Peyer's patch (tissue), 4 donors: ENCODE results near the gene PERCC1.

Source experiments
- CTCF ChIP-seq, 6 experiments: fragments of 450-650 bp in 4 of 6; fragments of 200-600 bp in 2 of 6; sonication (generic) in 1 of 6; IDR thresholded peaks; one replicate each; pipeline ENCODE4 v1.5.1; 2017 to 2019; ENCODE audit warnings: antibody characterized with exemption in 6 of 6, mild to moderate bottlenecking in 3 of 6, moderate library complexity in 1 of 6
- POLR2A ChIP-seq, 2 donors: fragments of 450-650 bp; IDR thresholded peaks; one replicate each; pipeline ENCODE4 v1.5.1; 2017; ENCODE audit warnings: antibody characterized with exemption in 2 of 2, mild to moderate bottlenecking in 2 of 2, moderate library complexity in 2 of 2

- TF ChIP-seq CTCF (IDR thresholded peaks at IDR 0.05): no peak
- no peak for TF ChIP-seq POLR2A (IDR thresholded peaks at IDR 0.05)
Observed at GRCh38 chr16:1453316-1453715, 22.4 kb downstream of the PERCC1 start.
